Mucosa of rectum (tissue), 2 donors: Measurements from ENCODE around the gene ACBD6.

Source experiments
- H3K27ac ChIP-seq, 2 donors: one replicate each; pipeline ENCODE4 v1.7.0; 2013; ENCODE audit warnings: inconsistent platforms in 2 of 2, low read depth in 2 of 2, low read length in 2 of 2
- H3K27me3 ChIP-seq, 2 donors: one replicate each; pipeline ENCODE4 v1.7.0; 2013; ENCODE audit warnings: low read length in 2 of 2; ENCODE audit not compliant: control insufficient read depth in 2 of 2, insufficient read depth in 2 of 2
- H3K36me3 ChIP-seq, 2 donors: one replicate each; pipeline ENCODE4 v1.7.0; 2013; ENCODE audit warnings: low read length in 2 of 2; ENCODE audit not compliant: control insufficient read depth in 2 of 2, insufficient read depth in 2 of 2
- H3K4me1 ChIP-seq, 2 donors: one replicate each; pipeline ENCODE4 v1.7.0; 2013; ENCODE audit warnings: low read length in 2 of 2, mild to moderate bottlenecking in 1 of 2; ENCODE audit not compliant: control insufficient read depth in 2 of 2, insufficient read depth in 2 of 2
- H3K4me3 ChIP-seq, 2 donors: one replicate each; pipeline ENCODE4 v1.7.0; 2013; ENCODE audit warnings: low read length in 2 of 2
- H3K9ac ChIP-seq, 2 donors: one replicate each; pipeline ENCODE4 v1.7.0; 2013; ENCODE audit warnings: low read length in 2 of 2, low read depth in 1 of 2, mild to moderate bottlenecking in 1 of 2
- H3K9me3 ChIP-seq, 2 donors: one replicate each; pipeline ENCODE4 v1.7.0; 2013; ENCODE audit warnings: low read length in 2 of 2; ENCODE audit not compliant: control insufficient read depth in 2 of 2
- donor health status: healthy.
- donor health status: Normal muscosa, but diverticular disease.

The ACBD6 gene

DNA sequence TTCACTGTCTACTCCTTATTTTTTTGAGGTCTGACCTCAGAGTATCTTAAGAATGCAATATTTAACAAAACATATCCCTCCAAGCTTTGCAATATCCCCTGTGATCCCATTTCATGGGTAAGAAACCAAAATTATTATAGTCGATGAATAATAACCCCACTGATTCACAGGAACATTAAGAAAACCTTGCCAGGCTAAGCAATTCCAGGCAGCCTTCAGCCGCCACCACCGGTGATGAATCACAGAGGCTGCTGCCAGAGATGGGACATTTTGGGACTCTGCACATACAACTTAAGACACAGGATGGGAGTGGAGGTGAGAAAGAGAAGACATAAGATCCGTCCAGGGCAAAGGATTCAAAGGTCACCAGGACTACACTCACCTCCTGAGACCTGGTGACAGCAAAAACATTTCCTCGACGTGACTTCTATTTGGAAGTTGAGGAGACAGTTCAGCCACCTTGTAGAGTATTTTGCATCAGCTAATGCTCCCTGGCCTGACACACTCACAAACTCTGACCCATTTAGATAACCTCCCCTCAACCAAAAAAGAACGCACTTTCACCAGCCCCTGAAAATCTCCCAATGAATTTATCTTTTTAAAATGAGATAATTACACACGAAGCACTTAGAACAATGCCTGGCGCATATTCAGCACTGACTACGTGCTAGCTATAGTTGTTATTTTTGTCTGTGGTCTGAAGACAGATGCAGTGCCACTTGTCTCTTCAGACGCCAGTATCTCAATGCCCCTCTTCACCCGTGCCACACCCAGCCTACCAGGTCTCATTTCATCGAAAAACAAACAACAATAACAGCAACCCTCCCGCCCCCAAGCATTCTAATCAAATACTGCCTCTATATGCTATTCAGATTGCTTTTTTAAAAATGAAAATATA lies 38.6 kb upstream of the ACBD6 start:
- H3K9me3 ChIP-seq = no peaks in the 10 kb centered on the region
- H3K4me1 ChIP-seq = no peaks in the 10 kb centered on the region
- no peaks in the 10 kb centered on the region for H3K27me3 ChIP-seq
- H3K36me3 ChIP-seq = no peaks in the 10 kb centered on the region
- no peak overlapping the region for H3K4me3 ChIP-seq
- H3K9ac ChIP-seq = no peak overlapping the region
- H3K27ac ChIP-seq = no peak overlapping the region

DNA sequence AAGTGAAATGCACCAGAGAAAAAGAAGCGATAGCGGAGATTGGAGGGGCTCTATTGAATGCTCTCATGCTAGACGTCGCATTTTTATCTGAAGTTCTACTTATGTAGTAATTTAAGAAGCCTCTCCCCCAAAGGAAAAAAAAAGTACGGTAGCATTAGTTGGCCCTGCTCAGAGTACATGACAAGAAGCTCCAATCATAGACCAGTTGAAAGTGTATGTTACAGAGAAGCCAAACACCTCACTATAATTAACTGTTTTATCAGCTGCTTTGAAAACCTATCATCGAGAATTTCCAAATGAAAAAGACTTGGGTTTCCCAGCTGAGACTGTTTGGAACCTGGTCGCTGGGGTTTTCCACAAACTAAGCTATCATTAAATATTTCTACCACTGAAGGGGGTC lies 36.8 kb upstream of the ACBD6 start:
- H3K4me1 ChIP-seq = no peaks in the 10 kb centered on the region
- H3K4me3 ChIP-seq = no peak overlapping the region
- no peaks in the 10 kb centered on the region for H3K9me3 ChIP-seq
- H3K27me3 ChIP-seq = no peaks in the 10 kb centered on the region
- no peaks in the 10 kb centered on the region for H3K36me3 ChIP-seq
- no peak overlapping the region for H3K9ac ChIP-seq
- no peak overlapping the region for H3K27ac ChIP-seq

- H3K9ac ChIP-seq = no peak overlapping the region
These were observed 34.5 kb upstream of the ACBD6 start for GRCh38 chr1:180536821-180537372.

GRCh38 chr1:180535418-180535999 lies 33.1 kb upstream of the ACBD6 start:
- no peak overlapping the region for H3K9ac ChIP-seq
- H3K9me3 ChIP-seq = no peaks in the 10 kb centered on the region
- no peaks in the 10 kb centered on the region for H3K36me3 ChIP-seq
- no peak overlapping the region for H3K27ac ChIP-seq
- no peaks in the 10 kb centered on the region for H3K4me1 ChIP-seq
- no peaks in the 10 kb centered on the region for H3K27me3 ChIP-seq
- no peak overlapping the region for H3K4me3 ChIP-seq

More at GRCh38 chr1:180536821-180537372, 34.5 kb upstream of the ACBD6 start:
- H3K27me3 ChIP-seq = no peaks in the 10 kb centered on the region
- H3K9me3 ChIP-seq = no peaks in the 10 kb centered on the region
- H3K4me3 ChIP-seq = no peak overlapping the region
- no peaks in the 10 kb centered on the region for H3K4me1 ChIP-seq
- no peaks in the 10 kb centered on the region for H3K36me3 ChIP-seq
- no peak overlapping the region for H3K27ac ChIP-seq

- H3K4me3 ChIP-seq = no peak overlapping the region
- no peaks in the 10 kb centered on the region for H3K27me3 ChIP-seq
- peaks cover 0 to 5% of the 10 kb centered on the region in 2 donors for H3K4me1 ChIP-seq
- no peaks in the 10 kb centered on the region for H3K9me3 ChIP-seq
- no peaks in the 10 kb centered on the region for H3K36me3 ChIP-seq
- no peak overlapping the region for H3K27ac ChIP-seq
- no peak overlapping the region for H3K9ac ChIP-seq
These were observed 31.8 kb upstream of the ACBD6 start for GRCh38 chr1:180534214-180534613.

- no peak overlapping the region for H3K4me3 ChIP-seq
- no peak overlapping the region for H3K9ac ChIP-seq
These were observed 31.1 kb upstream of the ACBD6 start for GRCh38 chr1:180533266-180533987.

GRCh38 chr1:180532854-180533253 lies 30.5 kb upstream of the ACBD6 start:
- H3K36me3 ChIP-seq = no peaks in the 10 kb centered on the region
- no peak overlapping the region for H3K4me3 ChIP-seq
- H3K27me3 ChIP-seq = no peaks in the 10 kb centered on the region
- no peak overlapping the region for H3K9ac ChIP-seq
- no peak overlapping the region for H3K27ac ChIP-seq
- peaks cover 0 to 5% of the 10 kb centered on the region in 2 donors for H3K4me1 ChIP-seq
- no peaks in the 10 kb centered on the region for H3K9me3 ChIP-seq

More at GRCh38 chr1:180533266-180533987, 31.1 kb upstream of the ACBD6 start:
- Histone ChIP-seq H3K4me1 (peaks cover 0 to 5% of the 10 kb centered on the region in 2 donors), H3K27me3 (no peaks in the 10 kb centered on the region), H3K9me3 (no peaks in the 10 kb centered on the region), H3K27ac (no peak overlapping the region), H3K36me3 (no peaks in the 10 kb centered on the region)

- Histone ChIP-seq H3K27ac (no peak overlapping the region), H3K4me1 (peaks cover 0 to 5% of the 10 kb centered on the region in 2 donors), H3K36me3 (no peaks in the 10 kb centered on the region), H3K27me3 (no peaks in the 10 kb centered on the region), H3K9me3 (no peaks in the 10 kb centered on the region), H3K4me3 (no peak overlapping the region), H3K9ac (no peak overlapping the region)
These were observed 28.1 kb upstream of the ACBD6 start for GRCh38 chr1:180530501-180530900.

- no peaks in the 10 kb centered on the region for H3K9me3 ChIP-seq
- peaks cover 0 to 5% of the 10 kb centered on the region in 2 donors for H3K4me1 ChIP-seq
- H3K4me3 ChIP-seq = no peak overlapping the region
- H3K27me3 ChIP-seq = peaks cover 0 to 3% of the 10 kb centered on the region in 2 donors
- no peak overlapping the region for H3K27ac ChIP-seq
- H3K9ac ChIP-seq = no peak overlapping the region
- H3K36me3 ChIP-seq = no peaks in the 10 kb centered on the region
These were observed 26.6 kb upstream of the ACBD6 start for GRCh38 chr1:180528868-180529470.
